Activated naive CD8-positive, alpha-beta T cell treated with anti-CD3 and anti-CD28 coated beads, Interleukin-2, amount 50 U/mL, for 16 hours (primary cell): ENCODE results near the gene ACYP2.
"Not testable (repeated sequence)": the region's sequence is repeated elsewhere in the genome, so short reads cannot be mapped to it uniquely, and the experiment has no call there.

ENCODE experiments used
- DNase-seq: peaks from one replicate; pipeline ENCODE4 v3.0.0-alpha.2; 2020; ENCODE audit warnings: low read depth, low spot score

Gene ACYP2

DNA sequence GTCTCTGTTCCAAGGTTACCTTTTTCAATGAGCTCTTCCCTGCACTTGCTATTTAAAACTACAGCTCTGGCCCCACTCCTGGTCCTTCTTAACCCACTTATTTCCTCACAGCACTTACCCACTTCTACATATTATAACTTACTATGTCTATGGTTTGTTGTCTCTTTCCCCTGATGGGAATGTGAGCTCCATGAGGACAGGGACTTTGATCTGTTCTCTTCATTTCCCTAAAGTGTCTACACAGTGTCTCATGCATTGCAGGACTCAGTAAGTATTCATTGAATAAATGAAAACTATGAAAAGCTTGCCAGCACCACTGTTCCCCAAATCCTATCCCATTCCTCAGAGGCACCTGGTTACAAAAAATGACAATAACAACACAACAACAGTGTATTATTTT, 18.3 kb upstream of the ACYP2 start:
- DNase-seq: no peak

DNA sequence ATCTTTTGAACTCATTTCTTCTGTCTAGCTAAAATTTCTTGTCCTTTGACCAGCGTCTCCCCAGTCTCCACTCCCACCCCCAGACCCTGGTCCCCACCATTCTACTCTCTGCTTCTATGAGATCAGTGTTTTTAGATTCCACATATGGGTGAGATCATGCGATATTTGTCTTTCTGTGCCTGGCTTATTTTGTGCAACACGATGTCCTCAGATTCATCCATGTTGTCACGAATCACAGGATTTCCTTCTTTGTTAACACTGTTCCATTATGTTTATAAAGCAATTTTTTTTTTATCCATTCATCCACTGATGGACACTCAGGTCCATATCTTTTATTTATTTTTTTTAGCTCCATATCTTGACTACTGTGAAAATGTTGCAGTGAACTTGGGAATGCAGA, 16.0 kb upstream of the ACYP2 start:
- no peak for DNase-seq

DNA sequence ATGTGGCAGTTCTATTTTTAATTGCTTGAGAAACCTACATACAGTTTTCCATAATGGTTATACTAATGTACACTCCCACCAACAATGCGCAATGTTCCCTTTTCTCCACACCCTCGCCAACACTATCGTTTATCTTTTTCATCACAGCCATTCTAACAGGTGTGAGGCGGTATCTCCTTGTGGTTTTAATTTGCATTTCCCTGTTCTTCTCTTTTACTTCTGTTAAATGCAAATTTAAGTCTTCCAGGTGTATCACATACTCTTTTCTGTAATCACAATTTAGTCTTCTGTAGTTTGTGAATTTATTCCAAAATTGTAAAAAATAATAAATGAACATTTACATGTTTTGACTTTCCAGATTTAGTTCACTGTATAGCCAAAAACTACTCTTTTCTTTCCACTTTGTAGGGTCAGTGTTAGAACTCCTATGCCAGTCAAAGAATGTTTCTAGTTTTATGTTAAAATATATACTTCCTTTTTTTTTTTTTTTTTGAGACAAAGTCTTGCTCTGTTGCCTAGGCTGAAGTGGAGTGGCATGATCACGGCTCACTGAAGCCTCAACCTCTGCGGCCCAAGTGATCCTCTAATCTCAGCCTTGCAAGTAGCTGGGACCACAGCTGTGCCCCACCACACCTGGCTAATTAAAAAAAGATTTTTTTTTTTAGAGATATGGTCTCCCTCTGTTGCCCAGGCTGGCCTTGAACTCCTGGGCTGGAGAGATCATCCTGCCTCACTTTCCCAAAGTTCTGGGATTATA, 15.4 kb upstream of the ACYP2 start:
- DNase-seq: no peak

DNA sequence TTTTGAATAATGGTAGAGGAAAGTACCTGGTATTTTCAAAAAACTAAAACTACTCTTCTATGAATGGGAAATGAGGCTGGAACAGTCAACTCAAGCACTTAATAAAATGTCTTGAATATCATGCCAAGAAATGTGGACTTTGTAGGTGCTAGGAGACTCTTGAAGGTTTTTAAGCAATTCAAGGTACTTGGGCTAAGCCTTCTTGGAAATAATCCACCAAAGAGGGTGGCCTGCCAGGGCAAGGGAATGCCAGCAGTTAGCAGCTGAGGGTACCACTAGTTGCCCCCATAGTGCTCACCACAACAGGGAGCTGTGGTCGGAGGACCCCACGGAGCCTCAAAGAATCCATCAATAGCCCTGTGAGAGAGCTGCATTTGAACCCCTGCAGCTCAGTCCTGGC, 14.6 kb upstream of the ACYP2 start:
- DNase-seq: no peak

DNA sequence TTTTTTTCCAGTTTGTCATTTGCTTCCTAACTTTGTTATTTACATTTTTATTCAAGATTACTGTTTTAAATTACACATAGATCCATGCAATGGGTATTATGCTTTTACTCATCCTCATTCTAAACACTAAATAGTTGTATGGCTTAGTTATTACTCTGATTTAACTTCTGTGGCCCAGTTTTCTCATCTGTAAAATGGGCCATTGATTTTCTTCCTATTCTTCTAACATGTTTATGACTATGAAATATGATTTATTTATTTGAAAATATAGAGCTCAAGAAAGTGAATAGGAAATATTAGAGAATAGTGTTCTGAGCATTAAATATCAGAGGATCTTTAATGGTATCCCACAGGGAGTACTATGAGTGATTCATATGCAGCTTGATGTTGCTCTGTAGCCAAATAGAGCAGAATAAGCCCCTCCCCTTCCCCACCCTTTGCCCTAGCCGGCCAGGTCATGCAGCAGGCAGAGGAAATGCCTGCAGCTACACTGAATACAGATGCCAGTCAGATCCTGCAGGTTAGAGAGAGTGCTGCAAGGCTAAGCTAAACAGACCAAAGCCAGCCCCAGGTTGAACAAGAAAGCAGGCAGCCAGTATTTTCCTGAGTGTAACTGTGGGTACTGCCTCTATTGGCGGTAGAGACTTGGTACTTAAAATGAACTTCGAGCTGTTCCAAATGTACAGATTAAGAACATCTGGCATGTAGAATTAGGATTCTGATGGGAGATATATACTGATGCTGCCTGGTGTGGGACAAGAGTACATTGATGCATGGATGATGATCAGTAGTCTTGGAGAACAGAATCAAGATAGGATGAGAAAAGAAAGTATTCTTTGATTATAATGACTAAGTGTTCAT, 11.7 kb upstream of the ACYP2 start:
- DNase-seq: no peak

DNA sequence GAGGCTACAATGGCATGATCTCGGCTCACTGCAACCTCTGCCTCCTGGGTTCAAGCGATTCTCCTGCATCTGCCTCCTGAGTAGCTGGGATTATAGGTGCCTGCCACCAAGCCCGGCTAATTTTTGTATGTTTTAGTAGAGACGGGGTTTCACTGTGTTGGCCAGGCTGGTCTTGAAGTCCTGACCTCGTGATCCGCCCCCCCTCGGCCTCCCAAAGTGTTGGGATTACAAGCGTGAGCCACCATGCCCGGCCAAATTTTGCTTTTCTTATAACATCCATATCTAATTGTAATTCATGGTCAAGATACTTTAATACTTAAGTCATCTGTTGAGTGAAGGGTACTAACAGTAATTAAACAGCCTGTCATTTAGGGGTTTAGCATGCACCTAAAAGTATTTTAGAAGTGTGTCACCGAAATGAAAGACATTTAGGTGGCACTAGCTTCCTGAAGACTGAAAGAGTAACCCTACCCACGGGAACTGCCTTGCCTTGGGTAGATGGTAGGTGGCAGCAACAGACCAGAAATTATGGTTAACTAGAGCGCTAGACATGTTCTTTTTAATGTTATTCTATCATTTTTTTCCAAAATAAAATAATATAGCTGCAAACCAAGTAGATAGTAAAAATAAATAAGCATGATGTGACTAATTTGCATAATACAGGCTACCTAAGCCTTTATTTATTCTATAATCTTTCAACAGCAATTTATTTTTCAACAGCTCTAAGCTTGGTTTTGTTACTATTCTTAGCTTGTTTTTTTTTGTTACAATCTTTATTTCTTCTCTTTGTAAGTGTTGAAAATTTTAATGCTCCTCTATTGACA, 8.6 kb upstream of the ACYP2 start:
- DNase-seq: peak; percentile 2

DNA sequence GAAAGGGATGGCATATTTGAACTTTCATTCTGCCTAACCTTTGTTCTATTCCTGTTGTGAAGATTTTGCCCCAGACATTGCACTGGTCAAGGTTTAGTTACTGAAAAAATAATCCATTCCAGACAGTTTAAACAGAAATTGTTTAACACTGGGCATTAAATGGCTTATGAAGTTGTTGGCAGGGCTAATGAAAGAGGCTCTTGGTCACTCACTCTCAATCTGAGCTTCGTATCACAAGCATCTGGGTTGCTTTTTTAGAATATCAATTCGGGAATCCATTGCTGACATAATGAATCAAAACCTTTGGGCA, 8.0 kb upstream of the ACYP2 start:
- DNase-seq: no peak

DNA sequence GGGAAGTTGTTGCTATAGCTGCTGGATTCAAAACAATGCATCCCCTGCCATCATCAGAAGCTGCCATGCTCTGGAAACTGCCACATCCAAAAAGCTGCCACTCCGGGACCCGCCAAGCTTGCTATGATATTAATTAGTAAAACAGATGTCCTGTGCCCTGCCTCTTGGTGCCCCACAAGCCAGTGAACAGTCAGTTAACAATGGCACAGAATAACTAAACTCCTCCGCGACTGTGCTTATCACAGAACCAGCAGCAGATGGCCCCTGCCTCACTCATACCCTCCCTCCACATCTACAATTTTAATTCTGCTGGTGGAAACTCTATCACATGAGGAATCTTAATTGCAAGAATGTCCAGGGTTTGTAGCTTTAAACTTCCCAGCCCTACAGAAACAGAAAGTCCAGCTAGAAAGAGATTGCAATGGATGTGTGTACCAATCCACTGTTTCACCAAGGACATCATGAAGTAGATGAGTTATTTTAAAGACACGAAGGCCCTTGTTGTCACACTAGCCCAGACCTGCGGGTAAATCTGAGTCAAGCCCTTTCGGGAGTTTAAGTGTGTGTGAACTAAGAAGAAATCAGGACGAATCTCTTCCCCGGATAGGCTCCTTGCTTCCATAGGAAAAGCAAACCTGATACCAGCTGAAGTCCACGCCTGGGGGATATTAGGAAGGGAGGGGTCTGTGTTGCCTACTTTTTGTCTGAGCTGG, 7.4 kb upstream of the ACYP2 start:
- DNase-seq: no peak

DNA sequence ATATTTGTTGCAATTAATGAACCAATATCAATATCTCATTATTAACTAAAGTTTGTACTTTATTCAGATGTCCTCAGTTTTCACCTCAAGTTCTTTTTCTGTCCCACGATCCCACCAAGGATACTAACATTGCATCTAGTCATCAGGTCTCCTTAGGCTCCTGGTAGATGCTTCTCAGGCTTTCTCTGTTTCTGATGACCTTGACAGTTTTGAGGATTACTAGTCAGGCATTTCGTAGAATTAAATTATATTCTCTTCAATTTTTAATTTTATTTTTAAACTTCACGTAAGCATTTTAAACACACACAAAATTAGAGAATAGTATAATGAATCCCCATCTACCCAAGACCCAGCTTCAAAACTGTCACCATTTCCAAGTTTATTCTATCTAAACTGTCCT, 5.6 kb upstream of the ACYP2 start:
- no peak for DNase-seq

DNA sequence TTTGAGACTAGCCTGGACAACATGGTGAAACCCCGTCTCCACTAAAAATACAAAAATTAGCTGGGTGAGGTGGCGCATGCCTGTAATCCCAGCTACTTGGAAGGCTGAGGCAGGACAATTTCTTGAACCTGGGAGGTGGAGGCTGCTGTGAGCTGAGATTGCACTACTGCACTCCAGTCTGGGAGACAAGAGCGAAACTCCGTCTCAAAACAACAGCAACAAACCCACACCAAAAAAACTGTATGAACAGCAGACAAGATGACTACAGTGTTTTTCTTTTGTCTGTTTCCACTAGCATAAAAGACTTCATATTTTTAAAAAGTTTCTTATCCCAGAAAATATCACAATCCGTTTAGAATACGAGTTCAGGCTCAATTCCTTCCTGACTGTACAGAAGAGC, 936 bp upstream of the ACYP2 start:
- DNase-seq: not testable (repeated sequence)

DNA sequence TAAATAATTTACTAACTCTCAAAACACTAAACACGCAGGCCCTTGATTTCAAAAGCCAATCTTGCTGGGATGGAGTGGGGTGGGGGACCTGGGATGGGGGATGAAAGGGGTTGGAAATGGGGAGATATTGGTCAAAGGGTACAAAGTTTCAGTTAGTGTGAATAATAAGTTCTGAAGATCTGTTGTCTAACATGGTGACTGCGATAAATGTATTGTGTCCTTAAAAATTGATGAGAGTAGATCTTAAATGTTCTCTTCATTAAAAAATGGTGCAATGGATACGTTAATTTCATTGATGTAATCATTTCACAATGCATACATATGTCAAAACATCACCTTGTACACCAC, 505 bp upstream of the ACYP2 start:
- DNase-seq: no peak

DNA sequence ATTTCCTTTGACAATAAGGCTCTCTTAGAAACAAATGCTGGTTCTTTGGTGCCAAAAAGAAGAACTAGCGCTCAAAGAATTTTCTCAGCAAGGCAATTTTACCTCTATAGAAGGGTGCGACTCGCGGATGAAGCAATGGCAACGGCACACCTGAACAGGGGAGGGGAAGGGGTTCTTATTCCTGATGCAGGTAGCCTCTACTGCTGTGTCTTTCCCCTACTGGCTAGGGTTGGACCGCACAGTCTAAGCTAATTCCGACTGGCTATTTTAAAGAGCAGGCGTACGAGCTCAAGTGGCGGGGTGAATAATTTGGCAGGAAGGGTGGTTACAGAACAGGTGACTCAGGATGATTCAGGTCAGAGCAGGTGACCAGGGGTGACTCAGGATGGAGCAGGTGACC, 1.2 kb downstream of the ACYP2 start:
- not testable (repeated sequence) for DNase-seq

DNA sequence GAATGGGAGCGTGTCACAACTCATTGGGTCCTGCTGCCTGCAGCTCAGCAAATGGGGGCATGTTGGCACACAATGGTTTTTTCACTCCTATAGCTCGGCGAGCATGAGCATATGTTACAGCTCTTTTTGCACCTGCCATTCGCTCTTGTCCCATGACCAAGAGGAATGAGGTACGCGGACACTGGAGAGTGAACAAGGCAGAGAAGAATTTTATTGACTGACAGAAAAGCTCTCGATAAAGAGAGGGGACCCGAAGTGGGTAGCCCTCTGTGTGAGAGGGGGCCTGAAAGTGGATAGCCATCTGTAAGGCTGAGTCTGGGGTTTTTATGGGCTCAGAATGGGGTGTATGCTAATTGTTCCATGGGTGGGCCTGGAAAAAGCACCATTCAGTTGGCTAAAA, 5.5 kb downstream of the ACYP2 start:
- DNase-seq: no peak

DNA sequence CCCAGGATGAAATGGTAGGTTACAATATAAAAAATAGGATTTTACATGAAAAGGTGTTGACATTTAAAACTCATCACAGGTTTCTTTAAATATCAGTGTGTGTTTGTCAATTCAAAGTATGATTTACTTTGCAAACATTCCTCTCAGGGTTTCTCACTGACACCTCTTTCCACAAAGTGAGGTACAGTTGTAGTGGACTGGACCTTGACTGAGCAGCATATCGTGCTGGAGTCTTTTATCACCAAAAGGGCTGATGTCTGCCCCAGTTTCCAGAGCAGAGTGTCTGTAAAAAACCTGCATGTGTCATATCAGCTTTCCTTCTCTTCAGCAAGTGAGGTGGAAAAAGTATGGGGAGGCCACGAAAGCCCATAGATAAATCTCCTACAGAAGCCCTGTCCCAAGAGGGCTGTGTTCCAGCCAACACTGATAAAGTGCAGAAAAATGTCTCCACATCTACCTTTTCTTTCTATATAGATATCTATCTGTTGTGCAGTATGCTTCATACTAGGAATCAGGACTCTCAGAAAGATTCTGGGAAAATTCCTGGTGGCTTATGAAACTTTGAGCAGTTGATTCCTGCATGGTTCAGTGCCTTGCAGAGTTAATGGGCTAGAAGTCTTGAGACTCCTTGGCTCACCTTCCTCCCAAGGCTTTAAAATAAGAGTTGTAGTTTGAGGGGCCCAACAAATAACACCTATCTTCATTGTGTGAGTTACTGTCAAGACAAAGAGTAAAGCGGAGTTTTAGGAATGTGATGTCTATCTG, 6.9 kb downstream of the ACYP2 start:
- DNase-seq: no peak

DNA sequence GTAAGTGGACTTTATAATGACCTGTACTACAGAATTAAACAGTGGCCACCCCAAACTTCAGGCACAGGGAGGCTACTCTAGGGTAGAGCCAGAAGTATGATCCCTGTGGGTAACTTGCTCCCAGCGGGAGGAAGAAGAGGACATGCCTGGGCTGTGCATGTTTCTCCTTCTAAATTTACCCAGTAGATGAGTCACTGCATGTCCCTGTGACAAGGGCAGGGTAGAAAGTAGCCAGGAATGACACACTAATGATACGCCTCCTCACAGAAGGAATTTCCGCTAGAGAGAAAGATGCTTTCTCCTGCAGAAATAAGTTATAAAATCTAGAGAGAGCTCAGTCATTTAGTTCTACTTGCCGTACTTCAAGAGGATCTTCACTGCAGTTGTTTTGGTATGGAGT, 7.5 kb downstream of the ACYP2 start:
- DNase-seq: no peak

DNA sequence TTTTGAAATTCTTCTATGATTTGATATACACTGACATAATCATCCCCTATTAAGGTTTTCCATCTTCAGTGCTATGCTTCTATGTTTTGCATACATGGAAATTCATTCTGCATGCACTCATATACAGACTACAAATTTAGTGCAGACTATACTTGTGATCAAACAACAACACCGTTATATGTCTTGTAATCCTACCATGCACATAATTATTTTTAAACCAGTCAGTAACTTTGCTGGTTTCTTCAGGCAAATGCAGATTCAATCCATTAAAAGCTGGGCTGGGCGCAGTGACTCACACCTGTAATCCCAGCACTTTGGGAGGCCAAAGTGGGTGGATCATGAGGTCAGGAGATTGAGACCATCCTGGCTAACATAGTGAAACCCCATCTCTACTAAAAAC, 11.8 kb downstream of the ACYP2 start:
- not testable (repeated sequence) for DNase-seq

DNA sequence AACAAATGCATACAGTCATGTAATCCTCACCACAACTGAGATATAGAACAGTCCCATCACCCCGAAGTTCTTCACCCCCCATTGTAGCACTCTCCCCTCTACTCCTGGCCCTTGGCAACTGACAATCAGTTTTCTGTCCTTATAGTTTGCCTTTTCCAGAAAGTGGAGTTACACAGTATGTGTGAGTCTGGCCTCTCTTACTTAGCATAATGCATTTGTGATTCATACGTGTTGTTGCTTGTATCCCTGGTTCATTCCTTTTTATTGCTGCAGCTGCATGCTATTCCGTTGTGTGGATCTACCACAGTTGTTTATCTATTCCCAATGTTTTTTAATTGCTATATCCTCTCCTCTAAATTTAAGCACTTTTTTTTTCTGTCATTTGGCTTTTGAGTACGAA, 17.6 kb downstream of the ACYP2 start:
- no peak for DNase-seq

DNA sequence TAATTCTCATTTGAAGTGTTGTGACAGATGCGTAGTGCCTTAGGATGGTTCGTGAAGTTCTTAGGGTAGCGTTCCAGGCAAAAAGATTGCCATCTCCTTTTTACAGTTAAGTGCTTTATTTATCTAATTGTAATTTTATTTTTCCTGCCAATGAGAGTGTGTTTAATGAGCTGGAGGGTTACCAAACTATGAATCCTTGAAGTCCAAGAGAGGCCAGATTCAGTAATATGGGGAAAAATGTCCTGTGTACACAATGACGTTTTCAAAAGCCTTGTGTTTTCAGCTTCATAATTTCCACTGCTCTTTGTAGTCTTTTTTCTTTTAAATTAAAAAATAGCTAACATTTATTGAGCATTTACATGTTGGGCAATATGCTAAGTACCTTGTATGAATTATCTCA, 23.8 kb downstream of the ACYP2 start:
- no peak for DNase-seq

DNA sequence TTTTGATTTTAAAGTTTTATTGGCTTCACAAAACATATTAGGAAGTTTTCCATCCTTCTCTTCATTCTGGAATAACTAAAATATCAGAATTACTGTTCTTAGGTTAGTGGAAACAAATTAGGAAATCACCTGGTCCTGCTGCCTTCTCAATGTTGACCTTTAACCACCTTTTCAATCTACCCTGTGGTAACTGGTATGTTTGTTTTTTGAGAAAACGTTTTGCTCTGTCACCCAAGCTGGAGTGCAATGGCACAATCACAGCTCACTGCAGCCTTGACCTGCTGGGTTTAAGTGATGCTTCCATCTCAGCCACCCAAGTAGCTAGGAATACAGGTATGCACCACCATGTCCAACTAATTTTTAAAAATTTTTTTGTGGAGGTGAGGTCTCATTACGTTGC, 28.4 kb downstream of the ACYP2 start:
- no peak for DNase-seq

DNA sequence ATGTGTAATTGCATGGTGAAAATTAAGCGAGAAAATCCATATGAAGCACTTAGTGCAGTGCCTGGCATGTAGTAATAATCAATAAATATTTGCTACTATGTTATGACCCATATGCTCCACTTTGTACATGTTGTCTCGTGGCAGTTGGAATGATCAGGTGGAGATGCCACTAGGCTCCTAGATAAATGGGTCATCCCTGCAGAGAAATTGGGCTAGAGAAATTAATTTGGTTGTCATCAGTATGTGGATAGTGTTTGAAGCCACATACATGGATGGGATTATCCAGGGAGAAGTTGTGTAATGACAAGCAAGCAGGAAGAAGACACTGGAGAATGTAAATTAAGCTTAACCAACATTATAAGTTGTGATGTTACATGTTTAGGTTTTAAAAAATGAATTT, 33.0 kb downstream of the ACYP2 start:
- no peak for DNase-seq
